ENCODE measurements around the gene ACY1. TPM values are rescaled to one million over a fixed set of nuclear protein-coding genes. Genes with fewer than 3 reads are reported as not detected.

The ACY1 gene
- total RNA-seq, 4 donors from 2014 or later = 24.5 to 60.3 (median 31.4) TPM

- TF ChIP-seq CTCF (IDR thresholded peaks at IDR 0.05; ENCODE audit: low read depth) = no peak
Observed at GRCh38 chr3:51938780-51939425, 44.4 kb upstream of the ACY1 start.

- TF ChIP-seq CTCF (IDR thresholded peaks at IDR 0.05; ENCODE audit: low read depth) = no peak
Observed at GRCh38 chr3:51940648-51941462, 42.5 kb upstream of the ACY1 start.

- no peak for TF ChIP-seq CTCF (IDR thresholded peaks at IDR 0.05; ENCODE audit: low read depth)
Observed at GRCh38 chr3:51941463-51941797, 41.9 kb upstream of the ACY1 start.

- no peak for TF ChIP-seq CTCF (IDR thresholded peaks at IDR 0.05; ENCODE audit: low read depth)
Observed at GRCh38 chr3:51941798-51942602, 41.3 kb upstream of the ACY1 start, which contains the start of the genes PARP3 and RRP9. Gene PARP3 (plus strand): TSS chr3:51942363. CDS start chr3:51943356, 993 bp downstream. Gene RRP9 (minus strand): TSS chr3:51941904. CDS start chr3:51941867, 37 bp downstream.

GRCh38 chr3:51942603-51943450 lies 40.5 kb upstream of the ACY1 start:
- no peak for TF ChIP-seq CTCF (IDR thresholded peaks at IDR 0.05; ENCODE audit: low read depth)

- TF ChIP-seq CTCF (IDR thresholded peaks at IDR 0.05; ENCODE audit: low read depth) = no peak
Observed at GRCh38 chr3:51943451-51944391, 39.6 kb upstream of the ACY1 start.

Data from subcutaneous adipose tissue (tissue), 4 donors.